Stimulated activated CD4-positive, alpha-beta T cell treated with anti-CD3 and anti-CD28 coated beads, Interleukin-12 subunit alpha, Interleukin-12 subunit beta, amount 100 ng/mL, for 24 hours (primary cell): ENCODE data around the gene ROR2.

Experiments used
- DNase-seq, 2 experiments: peaks; one replicate each; pipeline ENCODE4 v3.0.0-alpha.2; 2020; ENCODE audit warnings: low read depth in 2 of 2

ROR2 gene

DNA sequence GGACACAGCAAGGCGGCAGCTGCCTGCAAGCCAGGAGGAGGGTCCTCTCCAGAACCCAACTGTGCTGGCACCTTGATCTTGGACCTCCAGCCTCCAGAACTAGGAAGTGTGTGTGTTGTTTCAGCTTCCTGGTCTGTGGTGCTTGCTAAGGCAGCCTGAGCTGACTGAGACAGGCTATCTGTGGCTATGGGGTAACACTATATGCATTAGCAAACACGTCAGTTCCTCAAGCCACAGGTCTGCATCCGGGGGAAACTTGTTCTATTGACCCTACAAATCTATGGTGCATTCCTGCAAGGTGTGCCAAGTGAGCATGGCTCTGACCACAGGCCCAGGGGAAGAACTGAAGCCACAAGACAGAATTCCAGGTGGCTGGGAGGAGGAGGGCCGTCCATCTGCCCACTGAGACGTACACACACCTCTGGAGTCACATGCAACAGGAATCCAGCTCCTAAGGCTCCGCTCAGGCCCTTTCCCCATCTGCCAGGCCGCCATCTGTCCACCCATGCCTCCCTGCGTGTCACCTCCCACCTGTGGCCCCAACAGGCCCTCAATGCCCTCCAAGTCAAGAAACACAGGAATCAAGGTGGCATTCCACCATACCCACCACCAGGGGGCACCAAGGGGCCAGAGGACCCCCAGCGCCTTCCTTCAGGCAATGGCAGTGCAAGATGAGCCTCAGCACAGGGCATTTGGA is 174.9 kb downstream of the ROR2 start:
- peak; percentile 28 to 50 for DNase-seq

DNA sequence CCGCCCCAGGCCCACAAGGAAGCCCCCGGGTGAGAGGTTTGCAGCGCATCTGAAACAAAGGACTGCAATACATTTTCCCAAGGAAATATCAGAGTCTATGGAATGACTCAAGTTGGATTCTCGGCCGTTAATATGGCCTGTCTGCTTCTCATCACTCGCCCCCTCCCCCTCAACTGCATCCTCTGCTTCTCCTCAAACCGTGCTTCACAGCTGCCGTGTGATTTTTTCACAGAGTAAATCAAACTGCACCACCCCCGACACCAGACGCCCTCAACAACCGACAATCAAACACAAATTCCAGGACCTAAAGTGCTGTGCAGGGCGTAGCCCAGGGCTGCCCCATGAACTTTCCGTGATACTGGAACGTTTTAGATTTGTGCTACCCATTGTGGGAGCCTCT is 176.9 kb downstream of the ROR2 start:
- no peak for DNase-seq

DNA sequence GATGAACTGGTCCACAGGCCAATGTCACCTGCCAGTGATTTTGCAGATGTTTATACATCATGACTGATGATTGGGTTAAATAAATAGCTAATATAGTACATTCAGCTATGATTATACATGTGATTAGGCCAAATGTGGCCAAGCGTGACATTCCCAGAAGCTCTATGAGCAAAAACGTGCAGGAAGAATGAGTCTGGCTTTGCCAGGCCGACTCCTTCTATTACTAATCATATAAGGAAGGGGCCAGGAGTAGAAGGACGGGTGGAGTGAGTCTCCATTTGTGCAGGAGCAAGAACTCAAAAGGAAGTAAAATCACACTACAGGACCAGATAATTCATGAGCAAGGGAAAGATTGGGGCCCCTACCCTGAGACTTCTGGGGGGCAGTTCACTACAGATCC is 178.2 kb downstream of the ROR2 start:
- no peak for DNase-seq

DNA sequence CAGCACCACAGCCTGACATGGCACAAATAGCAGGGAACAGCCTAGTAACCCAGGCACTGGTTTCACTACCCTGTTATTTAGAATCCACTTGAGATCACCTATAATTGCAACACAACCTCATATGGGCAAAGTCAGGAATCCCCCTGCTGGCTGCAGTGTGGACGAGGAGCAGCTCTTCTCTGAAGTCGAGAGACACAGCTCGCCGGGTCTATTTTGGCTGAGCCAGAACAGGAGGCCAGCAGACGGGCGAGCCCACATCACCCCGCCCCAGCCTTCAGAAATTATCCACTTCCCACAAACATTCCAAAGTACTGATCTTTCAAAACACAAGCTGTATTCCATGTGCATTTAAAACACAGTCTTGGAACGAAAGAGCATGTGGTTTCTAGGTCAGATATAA is 179.0 kb downstream of the ROR2 start:
- no peak for DNase-seq

DNA sequence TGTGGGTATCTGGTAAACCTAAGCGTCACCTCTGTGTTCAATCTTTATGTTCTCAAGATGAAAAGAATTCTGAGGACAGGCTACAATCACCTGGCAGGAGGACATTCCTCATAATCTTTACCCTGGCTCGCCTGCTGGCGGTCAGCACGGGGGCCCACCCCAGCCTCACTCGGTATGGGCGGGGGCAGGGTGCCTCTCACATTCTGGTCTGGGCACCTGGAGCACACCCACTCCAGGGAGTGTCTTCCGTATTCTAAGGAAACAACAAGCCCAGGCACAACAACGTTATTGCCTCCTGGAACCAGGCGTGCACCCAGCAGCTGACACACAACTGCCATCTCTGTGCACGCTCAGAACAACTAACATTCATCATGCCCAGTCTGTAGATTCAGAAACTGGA is 179.8 kb downstream of the ROR2 start:
- no peak for DNase-seq

DNA sequence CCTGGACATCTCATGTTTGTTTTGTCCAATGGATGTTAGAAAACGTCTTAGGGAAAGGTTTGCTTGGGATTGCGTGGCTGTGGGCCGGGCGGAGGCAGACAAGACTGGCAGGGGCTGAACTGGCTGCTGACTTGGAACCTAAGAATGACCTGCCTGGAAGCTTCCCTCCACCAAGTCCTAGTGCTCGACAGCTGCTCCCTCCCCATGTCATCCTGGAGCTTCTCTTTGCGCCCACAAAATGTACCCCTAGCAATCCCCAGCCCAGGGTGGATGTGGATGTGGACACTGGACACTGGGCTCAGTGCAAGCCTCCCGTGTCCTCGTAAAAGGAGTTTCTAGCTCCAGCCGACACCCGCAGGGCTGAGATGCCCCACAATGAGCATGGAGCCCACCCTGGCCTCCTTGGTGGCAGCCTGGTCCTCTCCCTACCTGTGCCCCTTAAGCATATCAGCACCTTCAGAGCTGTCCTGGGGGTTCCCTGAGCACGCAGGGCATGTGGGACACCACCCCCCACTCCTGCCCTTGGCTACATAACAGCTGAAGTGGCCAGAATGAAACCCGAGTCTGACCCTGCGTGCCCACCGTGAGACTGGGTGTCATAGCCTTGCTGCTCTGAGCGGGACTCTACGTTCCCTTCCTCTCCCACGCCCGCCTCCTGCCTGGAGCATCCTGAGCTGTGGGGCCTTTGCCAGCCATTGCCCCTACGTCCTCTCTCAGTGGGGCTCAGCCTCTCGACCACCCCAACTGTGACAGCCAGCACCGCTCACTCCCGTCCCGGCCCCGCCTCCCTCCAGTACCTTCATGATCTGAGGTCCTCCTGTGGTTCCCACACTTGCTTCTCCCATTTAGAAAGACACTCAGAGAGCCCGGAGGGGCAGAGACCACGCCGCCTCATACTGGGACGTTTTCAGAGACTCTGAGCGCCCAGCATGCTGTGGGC is 180.8 kb downstream of the ROR2 start:
- DNase-seq, result no peak

DNA sequence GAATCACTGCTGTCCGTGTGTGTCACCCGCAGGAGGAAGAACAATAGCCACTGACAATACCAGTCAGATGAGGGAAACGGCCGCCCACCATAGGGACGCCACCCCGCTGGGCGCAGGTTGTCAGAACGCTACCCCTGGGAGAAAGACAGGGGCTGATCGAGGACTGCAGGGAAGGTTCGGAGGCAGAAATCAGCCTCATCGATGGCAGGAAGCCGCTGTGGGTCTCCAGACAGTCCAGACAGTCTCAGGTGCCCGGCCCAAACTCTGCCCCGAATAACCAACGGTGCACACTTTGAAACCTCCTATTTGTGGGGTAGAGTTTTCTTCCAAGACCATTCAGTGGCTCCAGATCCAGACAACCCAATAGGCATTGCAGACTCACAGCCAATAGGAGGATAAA is 181.5 kb downstream of the ROR2 start:
- DNase-seq, result no peak

DNA sequence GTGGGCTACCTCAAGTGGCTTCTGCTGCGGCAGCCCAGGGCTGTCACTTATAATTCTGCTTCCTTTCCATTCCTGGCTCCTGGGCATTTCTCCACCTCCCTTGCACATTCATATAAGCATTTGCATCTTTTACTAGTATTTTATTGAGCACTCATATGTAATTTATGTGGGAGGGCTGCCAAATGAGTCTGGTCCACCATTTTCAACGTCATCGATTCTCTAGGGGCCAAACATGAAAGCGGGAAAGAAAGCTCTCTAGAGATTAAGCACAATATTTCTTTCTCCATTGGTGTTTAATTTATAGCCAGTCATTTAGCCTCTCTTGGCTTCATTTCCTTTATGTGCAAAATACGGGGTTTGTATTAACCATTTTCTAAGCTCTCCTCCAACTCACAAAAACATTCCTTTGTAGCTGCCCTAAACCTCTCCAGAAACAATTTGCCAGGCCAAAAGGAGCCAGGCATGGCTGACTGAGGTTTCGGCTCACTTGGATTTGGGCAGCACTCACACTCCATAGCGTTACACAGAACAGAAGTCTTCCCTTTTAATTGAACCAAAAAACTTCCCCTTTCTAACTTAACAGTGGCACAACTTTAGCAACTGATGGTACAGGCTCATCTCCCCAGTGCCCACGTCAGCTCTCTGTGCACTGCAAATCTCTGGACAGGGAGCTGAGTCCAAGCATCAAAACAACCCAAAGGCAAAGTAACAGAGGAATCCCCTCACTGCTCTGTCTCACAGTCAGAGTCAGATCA is 183.5 kb downstream of the ROR2 start:
- no peak for DNase-seq

DNA sequence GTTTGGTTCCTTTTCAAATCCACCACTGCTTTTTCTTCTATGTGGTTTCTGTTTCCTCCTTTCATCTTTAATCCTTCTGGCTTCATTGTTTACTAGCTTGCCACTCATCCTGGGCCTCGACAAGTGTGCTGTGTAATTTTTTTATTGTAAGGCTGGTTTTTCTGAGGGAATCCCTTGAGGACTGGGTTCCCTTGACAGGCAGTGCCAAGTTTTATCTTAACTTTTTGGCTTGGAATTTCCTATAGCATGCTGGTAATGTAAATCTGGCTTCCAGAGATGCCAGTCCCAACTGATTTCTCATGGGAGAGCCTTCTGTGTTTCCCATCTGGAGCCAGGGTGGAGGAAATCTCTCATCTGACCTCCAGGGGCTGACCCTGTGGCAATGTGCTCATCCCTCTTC is 184.7 kb downstream of the ROR2 start:
- no peak for DNase-seq

DNA sequence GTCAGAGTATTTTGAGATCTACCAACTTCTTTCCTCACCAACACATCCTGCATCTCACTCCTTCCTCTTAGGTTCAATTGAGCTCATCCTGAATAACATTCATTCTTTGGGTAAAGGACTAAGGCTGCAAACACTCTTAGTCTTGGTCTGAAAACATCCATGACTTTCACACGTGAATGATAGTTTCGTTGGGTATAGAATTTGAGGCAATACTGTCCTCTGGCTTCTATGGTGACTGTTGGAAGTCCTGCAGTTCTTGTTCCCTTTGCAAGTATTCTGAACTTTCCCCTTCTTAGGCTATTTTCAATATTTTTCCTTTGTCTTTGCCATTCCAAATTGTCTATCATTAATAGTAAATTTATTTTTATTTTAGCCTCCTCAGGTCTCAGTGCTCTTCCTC is 185.4 kb downstream of the ROR2 start:
- no peak for DNase-seq

DNA sequence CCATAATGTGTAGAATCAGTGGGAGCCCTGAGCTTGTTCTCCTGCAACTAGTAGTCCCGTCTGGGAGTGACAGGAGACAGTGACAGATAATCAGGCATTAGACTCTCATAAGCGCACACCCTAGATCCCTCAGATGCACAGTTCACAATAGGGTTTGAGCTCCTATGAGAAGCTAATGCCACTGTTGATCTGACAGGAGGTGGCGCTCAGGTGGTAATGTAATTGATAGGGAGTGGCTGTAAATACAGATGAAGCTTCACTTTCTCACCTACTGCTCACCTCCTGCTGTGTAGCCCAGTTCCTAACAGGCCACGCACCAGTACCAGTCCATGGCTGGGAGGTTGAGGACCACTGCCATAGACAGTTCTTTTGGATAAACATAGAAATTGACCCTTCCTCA is 188.7 kb downstream of the ROR2 start:
- no peak for DNase-seq

DNA sequence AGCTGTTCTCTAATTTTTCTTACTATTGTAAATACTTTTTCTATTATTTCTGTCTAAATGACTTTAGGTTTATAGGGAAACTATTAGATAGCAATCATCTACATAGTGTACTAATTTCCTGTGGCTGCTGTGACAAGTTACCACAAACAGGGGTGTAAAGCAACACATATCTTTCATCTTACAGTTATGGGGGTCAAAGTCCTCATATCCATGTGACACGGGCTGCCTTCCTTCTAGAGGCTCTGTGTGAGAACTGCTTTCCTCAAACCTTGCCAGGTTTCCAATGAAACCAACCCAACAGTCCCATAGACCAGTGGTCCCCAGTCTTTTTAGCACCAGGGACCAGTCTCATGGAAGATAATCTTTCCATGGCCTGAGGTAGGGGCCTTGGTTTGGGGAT is 189.1 kb downstream of the ROR2 start:
- no peak for DNase-seq

DNA sequence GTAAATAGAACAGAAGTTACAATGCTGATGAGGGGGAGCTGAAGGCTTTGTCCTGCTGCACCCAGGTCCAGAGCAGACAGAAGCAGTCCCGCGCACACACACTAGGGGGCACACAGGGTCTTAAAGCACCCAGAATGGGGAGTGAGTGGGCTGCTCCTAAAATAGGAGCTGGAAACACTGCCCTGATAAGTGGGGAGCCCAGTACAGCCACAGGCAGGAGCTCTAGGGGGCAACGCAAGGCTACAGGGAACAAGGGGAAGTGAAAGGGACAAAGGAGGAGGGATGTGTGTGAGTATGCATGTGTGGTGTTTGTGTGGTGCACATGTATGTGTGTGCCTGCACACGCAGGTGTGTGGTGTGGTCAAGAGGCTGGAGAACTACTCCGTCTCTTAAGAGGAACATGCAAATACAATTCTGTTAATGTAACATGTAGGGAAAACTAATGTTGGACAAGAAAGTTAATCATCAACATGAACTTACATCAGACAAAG is 191.5 kb downstream of the ROR2 start:
- peak in 1 of 2 experiments; percentile 33 for DNase-seq

DNA sequence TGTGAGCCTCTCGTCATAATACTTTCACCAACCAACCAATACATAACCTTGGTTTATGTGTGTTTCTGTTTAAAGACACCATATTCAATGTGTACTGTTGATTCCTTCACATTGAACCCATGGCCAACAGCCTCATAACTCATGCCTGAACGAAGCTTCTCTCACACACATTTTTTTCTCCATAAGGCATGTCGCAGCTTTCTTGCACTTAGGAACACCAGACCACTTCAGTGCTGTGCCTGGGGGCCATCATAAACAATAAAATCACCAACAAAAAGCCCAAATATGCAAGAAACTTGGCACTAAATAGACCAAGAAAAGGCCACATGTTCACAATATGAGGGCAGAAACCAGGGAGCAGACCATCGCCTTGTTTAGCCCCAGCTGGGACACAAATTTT is 192.2 kb downstream of the ROR2 start:
- DNase-seq, result no peak

DNA sequence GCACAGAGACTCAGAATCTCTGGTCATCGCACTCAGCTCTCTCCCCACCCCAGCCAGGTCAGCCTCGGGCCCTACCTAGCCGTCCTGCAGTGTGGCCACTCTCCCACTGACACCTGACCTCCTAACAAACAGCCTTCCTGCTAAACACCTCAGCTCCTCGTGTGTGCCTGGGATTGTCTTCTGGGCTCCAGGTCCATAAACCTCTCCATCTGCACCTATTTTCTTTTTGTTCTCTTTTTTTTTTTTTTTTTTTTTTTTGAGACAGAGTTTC is 193.6 kb downstream of the ROR2 start:
- no peak for DNase-seq

DNA sequence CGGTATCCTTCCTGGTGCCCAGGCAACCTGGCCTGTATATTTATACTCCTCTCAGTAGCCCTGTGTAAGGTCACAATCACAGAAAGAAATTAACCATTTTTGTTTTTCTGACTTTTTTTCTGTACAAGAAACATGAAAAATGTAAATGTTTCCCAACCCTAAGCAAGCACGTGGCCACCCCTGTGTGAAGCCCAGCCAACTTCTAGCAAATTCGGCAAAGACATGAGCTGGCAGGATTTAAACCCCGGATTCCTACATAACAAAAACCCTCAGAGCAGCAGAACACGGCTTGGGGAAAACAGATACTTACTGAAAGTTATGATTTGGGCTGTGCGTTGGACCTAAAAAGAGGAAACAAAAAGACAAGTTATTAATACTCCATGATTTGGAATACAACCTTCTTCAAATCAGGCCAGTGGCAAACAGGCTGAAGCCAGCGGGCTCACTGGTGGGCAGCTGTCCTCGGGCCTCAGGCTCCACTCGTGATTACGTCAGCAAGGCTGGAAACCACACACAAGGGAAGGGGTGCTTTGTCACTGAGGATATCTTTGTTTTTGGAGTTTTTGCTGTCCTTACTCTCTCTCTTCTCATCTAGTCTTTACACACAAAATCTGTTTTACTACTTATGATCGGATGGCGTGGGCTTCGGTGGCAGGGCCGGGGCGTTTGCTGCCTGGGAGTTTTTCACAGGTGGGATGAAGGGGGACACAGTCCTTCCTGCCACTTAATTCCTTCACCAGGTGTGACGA is 194.1 kb downstream of the ROR2 start:
- DNase-seq, result no peak

DNA sequence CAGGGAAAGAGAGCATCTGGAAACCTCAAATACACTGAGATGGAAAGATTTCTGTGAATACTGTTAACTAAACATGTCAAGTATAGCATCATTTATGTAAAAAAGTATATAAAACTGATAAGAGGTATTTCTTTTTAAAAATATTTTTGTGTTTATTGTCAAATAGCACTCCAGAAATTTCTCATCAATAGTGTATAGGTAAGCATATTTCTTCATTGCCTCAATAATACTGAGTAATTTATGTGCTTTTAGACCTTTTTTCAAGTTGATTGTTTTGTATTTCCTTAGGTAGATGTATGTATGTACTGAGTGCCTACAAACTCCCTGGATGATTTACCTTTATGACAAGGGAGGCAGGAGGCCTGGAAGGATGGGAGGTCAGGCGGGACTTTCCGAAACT is 196.3 kb downstream of the ROR2 start:
- DNase-seq, result no peak

DNA sequence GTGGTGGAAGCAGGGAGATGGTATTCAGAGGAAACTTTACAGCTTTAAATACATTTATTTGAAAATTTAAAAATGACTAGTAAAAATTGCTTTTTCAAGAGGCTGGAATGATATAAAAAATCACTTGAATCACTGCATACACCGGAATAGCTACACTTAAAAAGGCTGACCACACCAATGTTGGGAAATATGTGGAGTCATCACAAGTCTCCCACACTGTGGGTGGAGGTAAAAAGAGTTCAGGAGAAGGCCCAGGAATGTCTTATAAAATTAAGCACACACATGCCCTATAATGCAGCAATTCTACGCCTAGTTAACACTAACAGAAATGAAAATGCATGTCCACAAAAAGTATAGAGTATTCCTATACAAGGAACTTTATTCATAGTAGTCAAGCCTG is 198.1 kb downstream of the ROR2 start:
- DNase-seq, result no peak

DNA sequence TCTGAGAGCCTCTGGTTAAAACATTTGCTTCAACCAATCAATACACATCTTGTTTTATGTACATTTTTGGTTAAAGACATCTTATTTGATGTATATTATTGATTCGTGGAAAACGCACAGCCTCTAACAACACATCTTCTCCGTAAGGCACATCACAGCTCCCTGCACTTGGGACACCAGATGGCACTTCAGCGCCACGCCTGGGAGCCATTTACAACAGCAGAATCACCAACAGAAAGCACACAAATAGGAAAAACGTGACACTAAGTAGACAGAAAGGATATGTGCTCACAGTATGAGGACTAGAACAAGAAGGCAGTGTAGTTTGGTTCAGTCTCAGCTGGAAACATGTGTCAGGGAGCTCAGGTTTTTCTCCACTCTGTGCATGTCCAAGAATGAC is 199.7 kb downstream of the ROR2 start:
- DNase-seq, result no peak

DNA sequence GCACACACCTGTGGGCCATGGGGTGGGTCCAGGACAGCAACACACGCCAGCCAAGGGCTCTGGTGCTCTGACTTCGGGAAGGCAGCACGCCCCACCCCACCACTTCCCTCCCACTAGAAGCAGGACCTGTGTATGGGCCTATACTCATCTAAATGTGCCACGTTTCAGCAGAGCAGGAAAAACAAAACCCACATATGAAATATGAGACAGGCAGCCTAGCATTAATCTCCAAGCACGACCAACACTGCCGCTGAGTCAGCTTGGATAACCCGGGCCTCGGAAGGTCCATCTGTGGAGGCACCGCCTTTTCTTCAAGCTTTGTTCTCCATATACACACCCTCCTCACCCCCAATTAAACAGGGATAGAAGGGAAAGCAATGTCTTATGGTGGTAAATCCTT is 203.1 kb downstream of the ROR2 start:
- no peak for DNase-seq

DNA sequence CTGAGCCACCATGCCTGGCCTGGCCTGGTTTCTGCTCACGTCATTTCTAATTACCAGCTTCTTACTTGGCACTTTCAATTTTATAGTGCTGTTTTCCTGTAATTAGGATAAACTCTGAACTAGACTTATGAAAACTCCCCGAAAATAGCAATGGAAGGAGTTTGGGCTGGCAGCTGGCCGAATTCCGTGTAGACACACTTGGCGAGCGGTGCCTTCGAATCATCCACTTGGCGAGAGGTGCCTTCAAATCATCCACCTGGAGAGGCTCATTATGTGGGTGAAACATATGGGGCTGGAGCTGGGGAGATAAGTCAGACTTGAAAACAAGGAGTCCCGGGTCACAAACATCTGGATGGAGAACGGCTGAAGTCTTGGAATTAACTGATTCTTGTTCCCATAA is 203.7 kb downstream of the ROR2 start:
- DNase-seq, result no peak

DNA sequence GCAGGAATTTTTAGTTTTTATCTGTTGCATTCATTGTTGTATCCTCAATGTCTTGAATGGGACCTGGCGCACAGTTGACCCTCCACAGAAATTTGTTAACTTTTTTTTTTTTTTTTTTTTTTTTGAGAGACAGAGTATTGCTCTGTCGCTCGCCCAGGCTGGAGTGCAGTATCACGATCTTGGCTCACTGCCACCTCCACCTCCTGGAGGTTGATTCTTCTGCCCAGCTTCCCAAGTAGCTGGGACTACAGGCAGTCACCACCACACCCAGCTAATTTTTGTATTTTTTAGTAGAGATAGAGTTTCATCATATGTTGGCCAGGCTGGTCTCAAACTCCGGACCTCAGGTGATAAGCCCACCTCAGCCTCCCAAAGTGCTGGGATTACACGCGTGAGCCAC is 205.9 kb downstream of the ROR2 start:
- DNase-seq, result no peak
